ENCODE data around the gene PSMB5. TPM values are rescaled to one million over a fixed set of nuclear protein-coding genes. Genes with fewer than 3 reads are reported as not detected.
A peak's percentile ranks its signal among the peaks of the same experiment; 100 is the strongest.

Gene PSMB5
- total and polyA plus RNA-seq, 9 of the 15 experiments (the other 6 are each of a cell fraction or from before 2014, with no cell fraction given): 198 to 1,870 (median 269) TPM

GRCh38 chr14:23071244-23071920 lies 36.7 kb upstream of the PSMB5 start (continued):
- TF ChIP-seq AFF4 (CRISPR knock-in tag; IDR thresholded peaks at IDR 0.05) (peak; percentile 75; the same call in 1 of the 2 replicates), ILF3 (IDR thresholded peaks at IDR 0.05; ENCODE audit: borderline replicate concordance) (peak; percentile 32; the same call in 1 of the 2 replicates), ZNF444 (CRISPR knock-in tag; IDR thresholded peaks at IDR 0.05) (peak; percentile 93), MYC (IDR thresholded peaks at IDR 0.05; ENCODE audit: low read depth, low read length) (peak; percentile 46; the same call in 1 of the 2 replicates), MYC (CRISPR knock-in tag; IDR thresholded peaks at IDR 0.05; ENCODE audit: borderline replicate concordance, low read depth) (no peak; the same call in 1 of the 2 replicates), ATF3 (IDR thresholded peaks at IDR 0.05) (no peak), ATF3 (CRISPR knock-in tag; conservative IDR thresholded peaks at IDR 0.05) (no peak), NFE2L1 (tag; IDR thresholded peaks at IDR 0.05; ENCODE audit: borderline replicate concordance, low read depth) (no peak), ZNF143 (CRISPR knock-in tag; IDR thresholded peaks at IDR 0.05) (peak; percentile 76), ZNF24 (IDR thresholded peaks at IDR 0.05) (no peak), NKRF (IDR thresholded peaks at IDR 0.05; ENCODE audit: borderline replicate concordance) (no peak), MTA2 (IDR thresholded peaks at IDR 0.05; ENCODE audit: low read depth) (no peak), GATA2 (CRISPR knock-in tag; IDR thresholded peaks at IDR 0.05) (no peak), ZNF12 (CRISPR knock-in tag; IDR thresholded peaks at IDR 0.05) (no peak), ARNT (IDR thresholded peaks at IDR 0.05) (no peak), NRF1 (conservative IDR thresholded peaks at IDR 0.05 in 1 of 2, IDR thresholded peaks at IDR 0.05 in 1 of 2) (peak in 1 of 2 experiments; percentile 31; a peak in 1 of 4 replicates), ZNF23 (CRISPR knock-in tag; IDR thresholded peaks at IDR 0.05) (no peak), MITF (IDR thresholded peaks at IDR 0.05) (no peak), CHD4 (IDR thresholded peaks at IDR 0.05; ENCODE audit: insufficient read depth, insufficient replicate concordance, low read depth, low read length, poor library complexity, severe bottlenecking) (no peak), NCOR1 (IDR thresholded peaks at IDR 0.05) (peak; percentile 27; the same call in 1 of the 2 replicates), SREBF2 (CRISPR knock-in tag; IDR thresholded peaks at IDR 0.05) (no peak)
